GM23248 (cell line): ENCODE data around the gene OR10P1.

ENCODE experiments used
- EZH2 ChIP-seq: fragments of 200-600 bp; sonication (generic); IDR thresholded peaks from 2 replicates; pipeline ENCODE4 v1.6.1; 2018; ENCODE audit warnings: antibody characterized with exemption, mild to moderate bottlenecking; ENCODE audit not compliant: insufficient read depth, poor library complexity, severe bottlenecking
- EZH2phosphoT487 ChIP-seq: fragments of 200-600 bp; sonication (generic); IDR thresholded peaks from 2 replicates; pipeline ENCODE4 v1.6.1; 2018; ENCODE audit warnings: antibody characterized with exemption, moderate library complexity, mild to moderate bottlenecking, low read depth; ENCODE audit not compliant: insufficient read depth

- no peak for TF ChIP-seq EZH2phosphoT487
- no peak for TF ChIP-seq EZH2
Measured at GRCh38 chr12:55607821-55608594, 28.7 kb upstream of the OR10P1 start.
